GM23248 (cell line): ENCODE results near the gene N4BP2. TPM values are rescaled to one million over a fixed set of nuclear protein-coding genes. Genes with fewer than 3 reads are reported as not detected.

Experiments
- DNase-seq: peaks from one replicate; pipeline ENCODE4 v3.0.0-alpha.2; 2015
- H2AFZ ChIP-seq: fragments of 200-600 bp; sonication (generic); 2 replicates; pipeline ENCODE4 v1.6.1; 2016; ENCODE audit warnings: antibody characterized with exemption
- H3F3A ChIP-seq: fragments of 200-600 bp; sonication (generic); 2 replicates; pipeline ENCODE4 v1.6.1; 2016; ENCODE audit warnings: mild to moderate bottlenecking, antibody characterized with exemption, mixed run types; ENCODE audit not compliant: insufficient read depth
- H3K27ac ChIP-seq: fragments of 200-600 bp; sonication (generic); 2 replicates; pipeline ENCODE4 v1.5.1; 2016; ENCODE audit warnings: mild to moderate bottlenecking
- H3K27me3 ChIP-seq: fragments of 200-600 bp; sonication (generic); replicated peaks from 2 replicates; pipeline ENCODE4 v1.6.1; 2016; ENCODE audit warnings: mild to moderate bottlenecking; ENCODE audit not compliant: insufficient read depth
- H3K36me3 ChIP-seq: fragments of 200-600 bp; sonication (generic); 2 replicates; pipeline ENCODE4 v1.6.1; 2016; ENCODE audit warnings: low read depth, mild to moderate bottlenecking
- H3K4me1 ChIP-seq: fragments of 200-600 bp; sonication (generic); 2 replicates; pipeline ENCODE4 v1.6.1; 2016; ENCODE audit warnings: mild to moderate bottlenecking; ENCODE audit not compliant: insufficient read depth
- H3K4me2 ChIP-seq: fragments of 200-600 bp; sonication (generic); one replicate; pipeline ENCODE4 v1.6.1; 2016; ENCODE audit warnings: mild to moderate bottlenecking; ENCODE audit not compliant: unreplicated experiment
- H3K4me3 ChIP-seq: fragments of 200-600 bp; sonication (generic); 2 replicates; pipeline ENCODE4 v1.5.1; 2016; ENCODE audit warnings: mild to moderate bottlenecking
- H3K79me2 ChIP-seq: fragments of 200-600 bp; sonication (generic); 2 replicates; pipeline ENCODE4 v1.6.1; 2016; ENCODE audit warnings: mild to moderate bottlenecking; ENCODE audit not compliant: insufficient read depth
- H3K9ac ChIP-seq: fragments of 200-600 bp; sonication (generic); 2 replicates; pipeline ENCODE4 v1.6.1; 2016; ENCODE audit warnings: mild to moderate bottlenecking
- H3K9me2 ChIP-seq: fragments of 200-600 bp; sonication (generic); 2 replicates; pipeline ENCODE4 v1.6.1; 2016; ENCODE audit warnings: mixed run types, mild to moderate bottlenecking, moderate library complexity; ENCODE audit not compliant: insufficient read depth
- H3K9me3 ChIP-seq: fragments of 200-600 bp; sonication (generic); one replicate; pipeline ENCODE4 v1.6.1; 2017; ENCODE audit warnings: low read depth
- H4K20me1 ChIP-seq: fragments of 200-600 bp; sonication (generic); 2 replicates; pipeline ENCODE4 v1.6.0; 2016; ENCODE audit not compliant: insufficient read depth
- EZH2 ChIP-seq: fragments of 200-600 bp; sonication (generic); IDR thresholded peaks from 2 replicates; pipeline ENCODE4 v1.6.1; 2018; ENCODE audit warnings: antibody characterized with exemption, mild to moderate bottlenecking; ENCODE audit not compliant: insufficient read depth, poor library complexity, severe bottlenecking
- EZH2phosphoT487 ChIP-seq: fragments of 200-600 bp; sonication (generic); IDR thresholded peaks from 2 replicates; pipeline ENCODE4 v1.6.1; 2018; ENCODE audit warnings: antibody characterized with exemption, moderate library complexity, mild to moderate bottlenecking, low read depth; ENCODE audit not compliant: insufficient read depth
- WGBS, 2 experiments: methylation state at CpG; one replicate each; pipeline ENCODE4 v1.1.6; 2015 to 2017; ENCODE audit warnings: low lambda C conversion rate in 2 of 2, low coverage in 1 of 2; ENCODE audit errors: missing lambda C conversion rate in 2 of 2; 5-methylcytosine and 5-hydroxymethylcytosine counted together
- in situ Hi-C: fragments of 300-500 bp; cut with MboI; formaldehyde crosslinking; loops from 2 replicates; pipeline ENCODE4 v1.15.0; 2020
- polyA plus RNA-seq: library from polyadenylated mRNA; unstranded; fragments of >200 nt; fragmentation: Nextera tagmentation; extraction: Ambion mirVana; gene quantifications from 2 replicates; pipeline ENCODE4 v1.2.1, GENCODE V29; 2016
- total RNA-seq: library from RNA; depleted of rRNA; stranded (reverse); fragments of >200 nt; shearing (Covaris generic); gene quantifications from 2 replicates; pipeline ENCODE4 v1.2.3, GENCODE V29; 2014

Gene N4BP2
- total and polyA plus RNA-seq, 2 experiments from 2014 or later: 3.2 to 3.7 TPM

DNA sequence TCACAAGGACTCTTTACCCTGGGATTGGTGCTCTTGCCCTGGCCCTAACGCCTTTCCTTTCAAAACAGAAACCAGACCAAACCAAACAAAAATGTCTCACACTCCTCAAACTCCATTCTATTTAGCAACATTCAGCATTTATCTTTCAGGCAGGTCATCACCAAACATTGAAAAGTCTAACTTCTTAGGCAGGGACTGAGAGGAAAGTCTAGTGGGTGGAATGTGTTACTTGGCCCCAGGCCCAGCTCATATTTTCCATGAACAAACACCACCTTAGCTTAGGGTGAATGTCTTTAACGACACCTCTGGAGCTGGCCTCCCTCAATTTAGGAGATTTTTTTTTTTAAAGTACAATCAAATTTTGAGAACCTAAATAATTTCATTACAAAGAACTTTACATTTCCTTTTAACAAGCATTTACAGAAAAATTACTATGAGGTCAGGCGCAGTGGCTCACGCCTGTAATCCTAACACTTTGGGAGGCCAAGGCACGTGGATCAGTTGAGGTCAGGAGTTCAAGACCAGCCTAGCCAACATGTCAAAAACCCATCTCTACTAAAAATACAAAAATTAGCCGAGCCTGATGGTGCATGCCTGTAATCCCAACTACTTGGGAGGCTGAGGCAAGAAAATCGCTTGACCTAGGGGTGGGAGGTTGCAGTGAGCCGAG is 10.2 kb upstream of the N4BP2 start:
- TF ChIP-seq EZH2 (no peak), EZH2phosphoT487 (no peak)
- H4K20me1 ChIP-seq: no peaks in the 10 kb centered on the region
- no peak overlapping the region for H3K4me3 ChIP-seq
- peak overlapping the region; percentile 16; the same call in 1 of the 2 replicates for H3K27ac ChIP-seq
- peaks cover 5% of the 10 kb centered on the region; the same call in 1 of the 2 replicates for H3K4me1 ChIP-seq
- H3K9ac ChIP-seq: no peak overlapping the region
- H3F3A ChIP-seq: peaks cover 7% of the 10 kb centered on the region; the same call in 1 of the 2 replicates
- 0 out of 2 replicates have a peak overlapping the region, but pooled peaks have one; percentile 14 for H2AFZ ChIP-seq
- peak; percentile 58 for DNase-seq
- no peaks in the 10 kb centered on the region for H3K27me3 ChIP-seq
- H3K4me2 ChIP-seq: no peak overlapping the region
- in situ Hi-C loops: no loop called here
- H3K79me2 ChIP-seq: no peaks in the 10 kb centered on the region
- no peaks in the 10 kb centered on the region for H3K36me3 ChIP-seq
- WGBS, 2 experiments: 81 to 84% methylated on average over 8 of the region's 8 CpGs
- no peaks in the 10 kb centered on the region for H3K9me3 ChIP-seq
- no peaks in the 10 kb centered on the region for H3K9me2 ChIP-seq

DNA sequence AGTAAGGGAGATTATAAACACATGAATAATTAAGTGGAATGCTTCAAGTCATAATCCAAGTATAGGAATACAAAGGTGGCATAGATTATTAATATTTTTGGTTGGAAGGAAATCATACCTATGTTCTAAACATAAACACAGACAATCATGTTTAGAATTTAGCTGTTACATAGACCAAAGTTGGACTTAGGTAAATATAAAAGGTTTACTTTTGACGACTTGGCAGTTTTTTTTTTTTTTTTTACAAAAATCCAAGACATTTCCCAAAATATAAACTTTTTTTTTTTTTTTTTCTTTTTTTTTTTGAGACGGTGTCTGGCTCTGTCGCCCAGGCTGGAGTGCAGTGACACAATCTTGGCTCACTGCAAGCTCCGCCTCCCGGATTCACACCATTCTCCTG is 3.5 kb upstream of the N4BP2 start:
- 60 to 62% methylated on average over 4 to 5 of the region's 5 CpGs for WGBS, 2 experiments

DNA sequence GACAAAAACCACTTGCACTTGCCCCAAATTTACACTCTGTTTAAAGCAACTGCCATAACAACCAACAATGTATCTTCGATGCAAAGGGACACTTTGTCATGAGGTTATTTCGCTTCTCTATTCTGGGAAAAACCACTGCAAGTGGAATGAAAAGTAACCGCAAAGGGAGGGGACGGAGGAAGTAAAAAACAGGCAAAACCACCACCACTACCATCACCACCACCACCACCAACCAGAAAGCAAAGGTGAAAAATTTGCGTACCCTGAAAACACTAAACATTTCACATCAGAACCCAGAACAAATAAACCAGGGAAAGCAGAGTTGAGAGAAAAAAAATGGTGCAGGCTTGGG is 1.2 kb upstream of the N4BP2 start:
- peaks cover 20% of the 10 kb centered on the region for H3K4me1 ChIP-seq
- DNase-seq: no peak
- peaks cover 12% of the 10 kb centered on the region for H3F3A ChIP-seq
- H3K27me3 ChIP-seq: no peaks in the 10 kb centered on the region
- H4K20me1 ChIP-seq: no peaks in the 10 kb centered on the region
- H3K79me2 ChIP-seq: peaks cover 13% of the 10 kb centered on the region; the same call in 1 of the 2 replicates
- in situ Hi-C loops: no loop called here
- H3K27ac ChIP-seq: peak overlapping the region; percentile 92
- no peaks in the 10 kb centered on the region for H3K9me3 ChIP-seq
- peak overlapping the region; percentile 95 for H2AFZ ChIP-seq
- no peaks in the 10 kb centered on the region for H3K36me3 ChIP-seq
- H3K9ac ChIP-seq: peak overlapping the region; percentile 98
- no peaks in the 10 kb centered on the region for H3K9me2 ChIP-seq
- peak overlapping the region; percentile 78 for H3K4me3 ChIP-seq
- peak overlapping the region; percentile 99 for H3K4me2 ChIP-seq
- whole genome bisulfite sequencing, 2 experiments: 2 to 3% methylated on average over 5 of the region's 5 CpGs
- TF ChIP-seq EZH2phosphoT487 (no peak), EZH2 (no peak)

More for the DNA sequence above, 3.5 kb upstream of the N4BP2 start:
- H3K27me3 ChIP-seq: no peaks in the 10 kb centered on the region
- H3K4me3 ChIP-seq: no peak overlapping the region
- TF ChIP-seq EZH2phosphoT487 (no peak), EZH2 (no peak)
- H3K4me1 ChIP-seq: peaks cover 11% of the 10 kb centered on the region
- DNase-seq: no peak
- H2AFZ ChIP-seq: no peak overlapping the region
- no peaks in the 10 kb centered on the region for H4K20me1 ChIP-seq
- in situ Hi-C loops: no loop called here
- H3K27ac ChIP-seq: no peak overlapping the region
- H3K4me2 ChIP-seq: no peak overlapping the region
- no peaks in the 10 kb centered on the region for H3K9me2 ChIP-seq
- H3K9me3 ChIP-seq: no peaks in the 10 kb centered on the region
- H3K9ac ChIP-seq: no peak overlapping the region
- H3F3A ChIP-seq: peaks cover 9% of the 10 kb centered on the region
- H3K79me2 ChIP-seq: peaks cover under 1% of the 10 kb centered on the region; the same call in 1 of the 2 replicates
- no peaks in the 10 kb centered on the region for H3K36me3 ChIP-seq

DNA sequence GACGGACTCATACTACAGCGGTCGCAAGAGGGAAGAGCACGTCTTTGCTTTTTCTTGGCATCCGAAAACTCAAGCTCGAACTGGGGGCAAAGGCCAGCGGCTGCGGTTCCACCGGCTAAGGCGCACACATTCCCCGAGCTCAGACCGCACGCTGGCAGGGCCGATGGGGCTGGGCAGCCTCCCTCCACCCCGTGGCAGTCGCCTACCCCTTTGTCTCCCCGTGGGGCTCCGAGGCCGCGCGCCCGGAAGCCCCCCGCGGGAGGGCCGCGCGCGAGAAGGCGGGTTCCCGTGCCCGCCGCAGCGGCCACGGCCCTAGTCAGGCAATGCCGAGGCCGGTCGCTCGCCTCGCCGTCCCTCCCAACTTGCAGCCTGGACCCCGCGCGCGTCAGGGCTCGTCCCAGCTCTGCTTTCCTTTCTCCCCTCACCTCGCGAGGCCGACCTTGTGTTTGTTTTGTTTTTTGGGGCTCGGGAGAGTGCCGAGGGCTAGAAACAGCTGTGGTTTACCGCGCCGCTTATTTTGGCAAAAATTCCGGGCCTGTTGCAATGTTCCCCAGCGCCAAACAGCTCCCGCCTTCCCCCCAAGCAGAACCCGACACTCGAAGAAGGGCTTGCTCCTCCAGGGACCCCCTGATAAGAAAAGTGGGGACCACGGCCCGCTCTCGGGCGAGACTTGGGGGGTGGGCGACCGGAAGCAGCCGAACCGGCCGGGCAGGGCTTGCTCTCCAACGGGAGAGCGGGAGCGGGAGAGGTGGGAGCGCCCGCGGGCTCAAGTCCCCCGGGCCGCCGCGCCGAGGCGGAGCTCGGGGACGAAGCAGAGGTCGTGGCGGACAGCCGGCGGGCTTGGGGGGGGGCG is 561 bp upstream of the N4BP2 start:
- Histone ChIP-seq H3K9me2 (no peaks in the 10 kb centered on the region), H3K4me2 (peak overlapping the region; percentile 99), H4K20me1 (no peaks in the 10 kb centered on the region), H3K36me3 (no peaks in the 10 kb centered on the region), H3K9ac (peak overlapping the region; percentile 98), H3F3A (peaks cover 12% of the 10 kb centered on the region), H3K27me3 (no peaks in the 10 kb centered on the region), H3K9me3 (no peaks in the 10 kb centered on the region), H3K79me2 (peaks cover 13% of the 10 kb centered on the region; the same call in 1 of the 2 replicates), H3K27ac (peak overlapping the region; percentile 92), H3K4me1 (peaks cover 20% of the 10 kb centered on the region), H2AFZ (peak overlapping the region; percentile 95), H3K4me3 (peak overlapping the region; percentile 78)
- TF ChIP-seq EZH2phosphoT487: no peak
- TF ChIP-seq EZH2: no peak
- in situ Hi-C loops: no loop called here
- DNase-seq: peak; percentile 93
- WGBS, 2 experiments: 1% methylated on average over 61 to 81 of the region's 86 CpGs
